MM.1S (cell line): ENCODE results near the gene NMRAL1.

Experiments used
- DNase-seq: peaks from one replicate; pipeline ENCODE4 v3.0.0-alpha.2; 2015
- H2AFZ ChIP-seq: fragments of 300-600 bp; sonication (generic); 2 replicates; pipeline ENCODE4 v1.6.0; 2016; ENCODE audit warnings: antibody characterized with exemption, low read length
- H3F3A ChIP-seq: fragments of 300-600 bp; sonication (generic); 2 replicates; pipeline ENCODE4 v1.6.1; 2016; ENCODE audit warnings: mild to moderate bottlenecking, antibody characterized with exemption, low read length, moderate library complexity, mixed read lengths; ENCODE audit not compliant: insufficient read depth
- H3K27ac ChIP-seq: fragments of 300-600 bp; sonication (generic); 2 replicates; pipeline ENCODE4 v1.5.1; 2016; ENCODE audit warnings: mild to moderate bottlenecking, low read length
- H3K27me3 ChIP-seq: fragments of 300-600 bp; sonication (generic); replicated peaks from 2 replicates; pipeline ENCODE4 v1.6.0; 2016; ENCODE audit warnings: low read length; ENCODE audit not compliant: insufficient read depth
- H3K36me3 ChIP-seq: fragments of 300-600 bp; sonication (generic); replicated peaks from 2 replicates; pipeline ENCODE4 v1.6.1; 2016; ENCODE audit warnings: mild to moderate bottlenecking, low read length, mixed read lengths; ENCODE audit not compliant: insufficient read depth
- H3K4me1 ChIP-seq: fragments of 300-600 bp; sonication (generic); 2 replicates; pipeline ENCODE4 v1.6.1; 2016; ENCODE audit warnings: low read length, mixed read lengths
- H3K4me2 ChIP-seq: fragments of 300-600 bp; sonication (generic); 2 replicates; pipeline ENCODE4 v1.6.0; 2016; ENCODE audit warnings: low read depth, low read length
- H3K4me3 ChIP-seq: fragments of 300-600 bp; sonication (generic); 2 replicates; pipeline ENCODE4 v1.5.1; 2016; ENCODE audit warnings: low read length, mixed read lengths
- H3K79me2 ChIP-seq: fragments of 300-600 bp; sonication (generic); 2 replicates; pipeline ENCODE4 v1.6.1; 2016; ENCODE audit warnings: mixed run types, low read length, mixed read lengths
- H3K9ac ChIP-seq: fragments of 300-600 bp; sonication (generic); 2 replicates; pipeline ENCODE4 v1.6.1; 2016; ENCODE audit warnings: low read length, mixed read lengths
- H3K9me2 ChIP-seq: fragments of 300-600 bp; sonication (generic); replicated peaks from 2 replicates; pipeline ENCODE4 v1.6.1; 2016; ENCODE audit warnings: mild to moderate bottlenecking, low read length, mixed read lengths; ENCODE audit not compliant: insufficient read depth
- H3K9me3 ChIP-seq: fragments of 300-600 bp; sonication (generic); replicated peaks from 2 replicates; pipeline ENCODE4 v1.6.1; 2016; ENCODE audit warnings: mild to moderate bottlenecking, low read length, mixed read lengths; ENCODE audit not compliant: insufficient read depth
- H4K20me1 ChIP-seq: fragments of 300-600 bp; sonication (generic); 2 replicates; pipeline ENCODE4 v1.6.1; 2016; ENCODE audit warnings: mild to moderate bottlenecking, low read length, moderate library complexity, mixed read lengths; ENCODE audit not compliant: insufficient read depth
- CTCF ChIP-seq: fragments of 300-600 bp; sonication (generic); IDR thresholded peaks from 2 replicates; pipeline ENCODE4 v1.5.1; 2016; ENCODE audit warnings: antibody characterized with exemption, low read length, mixed read lengths
- EZH2 ChIP-seq: fragments of 300-600 bp; sonication (generic); optimal IDR thresholded peaks from 2 replicates; pipeline ENCODE3; 2017; ENCODE audit warnings: low read depth, mild to moderate bottlenecking, antibody characterized with exemption, low read length, mixed read lengths
- EZH2phosphoT487 ChIP-seq: fragments of 300-600 bp; sonication (generic); IDR thresholded peaks from 2 replicates; pipeline ENCODE4 v1.6.1; 2018; ENCODE audit warnings: antibody characterized with exemption, low read length

The NMRAL1 gene

GRCh38 chr16:4510747-4511426, 36.5 kb upstream of the NMRAL1 start:
- Histone ChIP-seq H3F3A (peaks cover 31% of the 10 kb centered on the region), H3K9me3 (no peaks in the 10 kb centered on the region), H3K4me1 (peaks cover 35% of the 10 kb centered on the region), H3K27me3 (no peaks in the 10 kb centered on the region), H3K4me2 (no peak overlapping the region), H3K9ac (no peak overlapping the region), H2AFZ (no peak overlapping the region), H3K4me3 (no peak overlapping the region), H3K79me2 (peaks cover 60% of the 10 kb centered on the region), H4K20me1 (no peaks in the 10 kb centered on the region), H3K27ac (no peak overlapping the region), H3K36me3 (0 out of 2 replicates have a peak, but pooled peaks cover 4% of the 10 kb centered on the region), H3K9me2 (no peaks in the 10 kb centered on the region)
- no peak for DNase-seq
- no peak for TF ChIP-seq CTCF
- no peak for TF ChIP-seq EZH2
- no peak for TF ChIP-seq EZH2phosphoT487

GRCh38 chr16:4510131-4510530, 35.7 kb upstream of the NMRAL1 start:
- Histone ChIP-seq H3K4me2 (no peak overlapping the region), H4K20me1 (no peaks in the 10 kb centered on the region), H3K79me2 (peaks cover 60% of the 10 kb centered on the region), H3K36me3 (0 out of 2 replicates have a peak, but pooled peaks cover 4% of the 10 kb centered on the region), H3K9ac (no peak overlapping the region), H3K27me3 (no peaks in the 10 kb centered on the region), H3F3A (peaks cover 31% of the 10 kb centered on the region), H2AFZ (no peak overlapping the region), H3K4me1 (peaks cover 41% of the 10 kb centered on the region), H3K4me3 (no peak overlapping the region), H3K9me3 (no peaks in the 10 kb centered on the region), H3K27ac (no peak overlapping the region), H3K9me2 (no peaks in the 10 kb centered on the region)
- DNase-seq: no peak
- no peak for TF ChIP-seq CTCF
- TF ChIP-seq EZH2: no peak
- no peak for TF ChIP-seq EZH2phosphoT487

DNA sequence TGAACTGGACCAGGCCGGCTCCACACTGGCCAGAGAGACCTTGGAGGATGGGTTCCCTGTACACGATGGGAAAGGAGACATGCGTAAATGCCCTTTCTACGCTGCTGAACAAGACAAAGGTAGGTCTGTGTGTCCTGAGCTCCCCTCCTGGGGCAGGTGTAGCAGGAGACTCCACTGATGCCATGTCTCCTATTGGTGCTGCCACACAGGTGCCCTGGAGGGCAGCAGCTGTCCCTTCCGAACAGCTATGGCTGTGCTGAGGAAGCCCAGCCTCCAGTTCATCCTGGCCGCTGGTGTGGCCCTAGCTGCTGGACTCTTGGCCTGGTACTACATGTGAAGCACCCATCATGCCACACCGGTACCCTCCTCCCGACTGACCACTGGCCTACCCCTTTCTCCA, 35.0 kb upstream of the NMRAL1 start:
- Histone ChIP-seq H3K9me3 (no peaks in the 10 kb centered on the region), H3K4me3 (no peak overlapping the region), H3K27me3 (no peaks in the 10 kb centered on the region), H4K20me1 (no peaks in the 10 kb centered on the region), H3K27ac (no peak overlapping the region), H3K9me2 (no peaks in the 10 kb centered on the region), H3K79me2 (peaks cover 57% of the 10 kb centered on the region), H3K4me1 (peaks cover 39% of the 10 kb centered on the region), H3F3A (peaks cover 26% of the 10 kb centered on the region), H3K4me2 (no peak overlapping the region), H2AFZ (no peak overlapping the region), H3K9ac (no peak overlapping the region), H3K36me3 (0 out of 2 replicates have a peak, but pooled peaks cover 4% of the 10 kb centered on the region)
- no peak for TF ChIP-seq CTCF
- no peak for TF ChIP-seq EZH2phosphoT487
- no peak for TF ChIP-seq EZH2
- no peak for DNase-seq
